Fibroblast of lung (primary cell): ENCODE measurements around the gene PER1. TPM values are rescaled to one million over a fixed set of nuclear protein-coding genes. Genes with fewer than 3 reads are reported as not detected.
A peak's percentile ranks its signal among the peaks of the same experiment; 100 is the strongest.

Experiments
- DNase-seq, 2 donors: peaks; one replicate each; pipeline versions ENCODE4 v3.0.0 to v3.0.0-alpha.2; 2010; ENCODE audit warnings: low read depth in 2 of 2
- H2AFZ ChIP-seq: 2 replicates; pipeline ENCODE4 v1.5.1; 2012; ENCODE audit warnings: low read length, control low read depth, inconsistent platforms
- H3K27ac ChIP-seq: 2 replicates; pipeline ENCODE4 v1.5.1; 2011; ENCODE audit warnings: low read length, control low read depth; ENCODE audit not compliant: insufficient read depth
- H3K27me3 ChIP-seq: 2 replicates; pipeline ENCODE4 v1.5.1; 2011; ENCODE audit warnings: mild to moderate bottlenecking, low read length; ENCODE audit not compliant: control insufficient read depth, insufficient read depth
- H3K36me3 ChIP-seq: 2 replicates; pipeline ENCODE4 v1.5.1; 2011; ENCODE audit warnings: low read length; ENCODE audit not compliant: control insufficient read depth, insufficient read depth
- H3K4me1 ChIP-seq: 2 replicates; pipeline ENCODE4 v1.5.1; 2011; ENCODE audit warnings: low read length; ENCODE audit not compliant: control insufficient read depth, insufficient read depth; ENCODE audit errors: extremely low read depth
- H3K4me2 ChIP-seq: 2 replicates; pipeline ENCODE4 v1.5.1; 2011; ENCODE audit warnings: low read length, control low read depth; ENCODE audit not compliant: insufficient read depth; ENCODE audit errors: extremely low read depth
- H3K4me3 ChIP-seq, 4 experiments: fragments of 200-600 bp in 1 of 4; sonication (generic) in 1 of 4; replicated peaks in 1 of 4; 2 replicates each; pipeline ENCODE4 v1.5.1; 2011 to 2016; ENCODE audit warnings: low read length in 4 of 4, low read depth in 3 of 4, mild to moderate bottlenecking in 3 of 4, control low read depth in 2 of 4, inconsistent platforms in 1 of 4, mixed read lengths in 1 of 4; ENCODE audit not compliant: insufficient read depth in 1 of 4; ENCODE audit errors: control extremely low read depth in 1 of 4
- H3K79me2 ChIP-seq: 2 replicates; pipeline ENCODE4 v1.5.1; 2012; ENCODE audit warnings: mild to moderate bottlenecking, low read length, inconsistent platforms; ENCODE audit not compliant: control insufficient read depth, insufficient read depth
- H3K9ac ChIP-seq: 2 replicates; pipeline ENCODE4 v1.5.1; 2011; ENCODE audit warnings: mild to moderate bottlenecking, low read length, control low read depth; ENCODE audit not compliant: insufficient read depth
- H3K9me3 ChIP-seq: 2 replicates; pipeline ENCODE4 v1.5.1; 2012; ENCODE audit warnings: low read depth, low read length; ENCODE audit not compliant: control insufficient read depth, insufficient read depth
- H4K20me1 ChIP-seq: 2 replicates; pipeline ENCODE4 v1.5.1; 2011; ENCODE audit warnings: low read length; ENCODE audit not compliant: control insufficient read depth, insufficient read depth; ENCODE audit errors: extremely low read depth
- EZH2 ChIP-seq: IDR thresholded peaks from 2 replicates; pipeline ENCODE4 v1.5.1; 2012; ENCODE audit warnings: low read length, control low read depth, mild to moderate bottlenecking; ENCODE audit errors: missing control alignments
- polyA minus RNA-seq: library from RNA; depleted of rRNA, polyadenylated mRNA; stranded (reverse); fragments of >200 nt; gene quantifications from 2 replicates; pipeline ENCODE4 v1.2.3, GENCODE V29; 2011; ENCODE audit warnings: low replicate concordance
- polyA plus RNA-seq, 2 donors: library from polyadenylated mRNA; depleted of rRNA in 1 of 2; stranded (reverse) in 1 of 2; unstranded in 1 of 2; fragments of >200 nt; gene quantifications; 2 replicates each; pipeline ENCODE4 v1.2.1, GENCODE V29; 2011 to 2012; ENCODE audit warnings: missing spikeins in 1 of 2
- total RNA-seq: library from RNA; depleted of rRNA; stranded (reverse); fragments of >200 nt; gene quantifications from 2 replicates; pipeline ENCODE4 v1.2.1, GENCODE V29; 2014
- TF ChIP-seq, protein P1 (sequence below), 2 donors: IDR thresholded peaks in 1 of 2; conservative IDR thresholded peaks in 1 of 2; 1 replicate in 1 of 2; 2 replicates in 1 of 2; pipeline ENCODE4 v1.5.1; 2011 to 2012; ENCODE audit warnings: low read length in 2 of 2, control low read depth in 1 of 2, inconsistent platforms in 1 of 2, low read depth in 1 of 2, mild to moderate bottlenecking in 1 of 2

PER1 gene, protein sequence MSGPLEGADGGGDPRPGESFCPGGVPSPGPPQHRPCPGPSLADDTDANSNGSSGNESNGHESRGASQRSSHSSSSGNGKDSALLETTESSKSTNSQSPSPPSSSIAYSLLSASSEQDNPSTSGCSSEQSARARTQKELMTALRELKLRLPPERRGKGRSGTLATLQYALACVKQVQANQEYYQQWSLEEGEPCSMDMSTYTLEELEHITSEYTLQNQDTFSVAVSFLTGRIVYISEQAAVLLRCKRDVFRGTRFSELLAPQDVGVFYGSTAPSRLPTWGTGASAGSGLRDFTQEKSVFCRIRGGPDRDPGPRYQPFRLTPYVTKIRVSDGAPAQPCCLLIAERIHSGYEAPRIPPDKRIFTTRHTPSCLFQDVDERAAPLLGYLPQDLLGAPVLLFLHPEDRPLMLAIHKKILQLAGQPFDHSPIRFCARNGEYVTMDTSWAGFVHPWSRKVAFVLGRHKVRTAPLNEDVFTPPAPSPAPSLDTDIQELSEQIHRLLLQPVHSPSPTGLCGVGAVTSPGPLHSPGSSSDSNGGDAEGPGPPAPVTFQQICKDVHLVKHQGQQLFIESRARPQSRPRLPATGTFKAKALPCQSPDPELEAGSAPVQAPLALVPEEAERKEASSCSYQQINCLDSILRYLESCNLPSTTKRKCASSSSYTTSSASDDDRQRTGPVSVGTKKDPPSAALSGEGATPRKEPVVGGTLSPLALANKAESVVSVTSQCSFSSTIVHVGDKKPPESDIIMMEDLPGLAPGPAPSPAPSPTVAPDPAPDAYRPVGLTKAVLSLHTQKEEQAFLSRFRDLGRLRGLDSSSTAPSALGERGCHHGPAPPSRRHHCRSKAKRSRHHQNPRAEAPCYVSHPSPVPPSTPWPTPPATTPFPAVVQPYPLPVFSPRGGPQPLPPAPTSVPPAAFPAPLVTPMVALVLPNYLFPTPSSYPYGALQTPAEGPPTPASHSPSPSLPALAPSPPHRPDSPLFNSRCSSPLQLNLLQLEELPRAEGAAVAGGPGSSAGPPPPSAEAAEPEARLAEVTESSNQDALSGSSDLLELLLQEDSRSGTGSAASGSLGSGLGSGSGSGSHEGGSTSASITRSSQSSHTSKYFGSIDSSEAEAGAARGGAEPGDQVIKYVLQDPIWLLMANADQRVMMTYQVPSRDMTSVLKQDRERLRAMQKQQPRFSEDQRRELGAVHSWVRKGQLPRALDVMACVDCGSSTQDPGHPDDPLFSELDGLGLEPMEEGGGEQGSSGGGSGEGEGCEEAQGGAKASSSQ (N-terminal part only)
- total RNA-seq (3.1 and 6.9 TPM in 2 replicates), polyA plus RNA-seq (2.5 and 4.1 TPM in 2 replicates), polyA minus RNA-seq (50.9 and 72.7 TPM in 2 replicates)
- polyA plus RNA-seq (2012), result 4.9 and 6.7 TPM in 2 replicates

DNA sequence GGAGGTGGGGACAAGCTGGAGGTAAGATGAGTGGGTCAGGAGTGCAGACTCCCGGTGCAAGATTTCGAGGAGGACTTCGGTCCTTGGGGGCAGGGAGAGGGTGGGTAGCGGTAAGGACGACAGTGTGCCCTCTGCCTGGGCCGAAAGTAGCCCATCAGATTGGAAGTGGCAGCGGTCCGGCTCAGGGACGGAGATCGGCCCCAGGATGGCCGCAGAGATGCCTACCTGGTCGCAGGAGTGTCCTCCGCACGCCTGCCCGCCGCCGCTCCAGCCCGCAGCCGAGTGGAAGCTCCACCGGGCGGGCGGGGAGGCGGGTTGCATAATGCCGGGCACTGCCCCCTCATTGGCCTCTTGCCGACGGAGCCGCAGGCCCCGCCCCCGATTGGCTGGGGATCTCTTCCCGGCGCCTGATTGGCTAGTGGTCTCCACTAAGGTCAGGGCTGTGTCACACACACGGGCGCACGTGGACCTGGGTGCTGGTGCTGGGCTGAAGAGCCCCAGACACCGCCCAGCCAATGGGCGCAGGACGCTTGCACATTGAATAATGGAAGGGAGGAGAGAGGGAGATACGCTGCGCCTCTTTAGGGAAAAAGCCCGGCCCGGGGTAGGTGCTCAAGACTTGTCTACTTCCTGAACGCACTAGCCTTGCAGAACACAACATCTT lies at the start of gene PER1:
Gene PER1, minus strand, starts transcription at position 293 of the 664 bp plus-strand sequence. CDS start 1,698 bp downstream, outside the sequence.
- TF ChIP-seq EZH2, result no peak
- TF ChIP-seq, protein P1, sequence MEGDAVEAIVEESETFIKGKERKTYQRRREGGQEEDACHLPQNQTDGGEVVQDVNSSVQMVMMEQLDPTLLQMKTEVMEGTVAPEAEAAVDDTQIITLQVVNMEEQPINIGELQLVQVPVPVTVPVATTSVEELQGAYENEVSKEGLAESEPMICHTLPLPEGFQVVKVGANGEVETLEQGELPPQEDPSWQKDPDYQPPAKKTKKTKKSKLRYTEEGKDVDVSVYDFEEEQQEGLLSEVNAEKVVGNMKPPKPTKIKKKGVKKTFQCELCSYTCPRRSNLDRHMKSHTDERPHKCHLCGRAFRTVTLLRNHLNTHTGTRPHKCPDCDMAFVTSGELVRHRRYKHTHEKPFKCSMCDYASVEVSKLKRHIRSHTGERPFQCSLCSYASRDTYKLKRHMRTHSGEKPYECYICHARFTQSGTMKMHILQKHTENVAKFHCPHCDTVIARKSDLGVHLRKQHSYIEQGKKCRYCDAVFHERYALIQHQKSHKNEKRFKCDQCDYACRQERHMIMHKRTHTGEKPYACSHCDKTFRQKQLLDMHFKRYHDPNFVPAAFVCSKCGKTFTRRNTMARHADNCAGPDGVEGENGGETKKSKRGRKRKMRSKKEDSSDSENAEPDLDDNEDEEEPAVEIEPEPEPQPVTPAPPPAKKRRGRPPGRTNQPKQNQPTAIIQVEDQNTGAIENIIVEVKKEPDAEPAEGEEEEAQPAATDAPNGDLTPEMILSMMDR (conservative IDR thresholded peaks at IDR 0.05 in 1 of 2, IDR thresholded peaks at IDR 0.05 in 1 of 2; ENCODE audit: low read depth in 1 of 2, low read length in 2 of 2), result no peak
- no peak within 1 kb of the TSS for H2AFZ ChIP-seq
- peak within 1 kb of the TSS; percentile 88 for H3K27ac ChIP-seq
- H3K4me1 ChIP-seq, result peaks cover 29% of the 10 kb centered on the region
- peak within 1 kb of the TSS; percentile 96 for H3K9ac ChIP-seq
- H4K20me1 ChIP-seq, result no peaks in the 10 kb centered on the region
- H3K4me2 ChIP-seq, result peak within 1 kb of the TSS; percentile 94
- peak within 1 kb of the TSS; percentile 70 to 88 (median 76) for H3K4me3 ChIP-seq
- H3K79me2 ChIP-seq, result peaks cover 2% of the 10 kb centered on the region
- DNase-seq, result peak; percentile 91 to 98
- H3K36me3 ChIP-seq, result peaks cover 18% of the 10 kb centered on the region
- H3K27me3 ChIP-seq, result no peaks in the 10 kb centered on the region
- no peaks in the 10 kb centered on the region for H3K9me3 ChIP-seq

DNA sequence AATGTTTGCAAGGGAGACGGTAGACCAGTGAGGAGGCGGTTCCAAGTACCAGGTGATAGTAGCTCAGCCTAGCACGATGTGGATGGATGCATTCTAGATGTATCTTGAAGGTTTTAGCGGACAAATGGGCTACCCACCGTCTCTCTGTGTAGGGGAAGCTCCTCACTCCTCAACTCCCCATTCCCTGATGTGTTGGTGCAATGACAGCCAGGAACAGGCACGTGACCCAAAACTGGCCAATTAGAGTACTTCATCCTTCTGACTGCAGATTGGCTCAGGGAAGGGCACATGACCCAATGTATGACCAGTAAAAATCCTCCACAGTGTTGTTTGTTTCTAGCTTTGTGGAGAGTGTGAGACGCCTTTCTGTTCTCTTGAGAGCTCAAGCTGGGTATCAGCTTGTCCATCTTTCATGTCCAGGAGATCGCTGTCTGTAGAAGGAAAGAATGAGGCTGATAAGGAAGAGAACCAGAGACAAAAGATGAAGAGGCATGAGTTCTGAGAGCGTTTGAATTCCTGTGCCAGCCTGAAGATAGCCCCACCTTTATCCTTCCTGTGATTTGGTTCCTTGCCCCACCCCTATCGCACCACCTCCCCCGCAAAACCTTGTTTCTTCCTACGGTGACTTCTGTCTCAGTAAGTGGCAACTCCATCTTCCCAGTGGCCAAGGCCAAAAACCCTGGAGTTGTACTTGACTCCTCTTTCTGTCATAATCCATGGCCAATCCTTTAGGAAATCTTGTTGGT lies 40.0 kb upstream of the PER1 start:
- H3K9me3 ChIP-seq, result no peaks in the 10 kb centered on the region
- H3K4me2 ChIP-seq, result peak overlapping the region; percentile 55
- peaks cover 15% of the 10 kb centered on the region for H3K79me2 ChIP-seq
- no peak overlapping the region for H3K9ac ChIP-seq
- H3K27ac ChIP-seq, result no peak overlapping the region
- H3K4me1 ChIP-seq, result peaks cover 16% of the 10 kb centered on the region
- peaks cover under 1% of the 10 kb centered on the region for H4K20me1 ChIP-seq
- peak; percentile 87 to 93 for DNase-seq
- H2AFZ ChIP-seq, result peak overlapping the region; percentile 64
- no peaks in the 10 kb centered on the region for H3K36me3 ChIP-seq
- no peaks in the 10 kb centered on the region for H3K27me3 ChIP-seq
- H3K4me3 ChIP-seq, result peak overlapping the region in 3 of 4 experiments; percentile 2 to 61 (median 33)
- TF ChIP-seq EZH2, result no peak
- TF ChIP-seq, protein P1 (conservative IDR thresholded peaks at IDR 0.05 in 1 of 2, IDR thresholded peaks at IDR 0.05 in 1 of 2; ENCODE audit: low read depth in 1 of 2, low read length in 2 of 2), result no peak
